ENCODE measurements around the gene SLC3A2. TPM values are rescaled to one million over a fixed set of nuclear protein-coding genes. Genes with fewer than 3 reads are reported as not detected.

Gene SLC3A2
- total RNA-seq, 1 experiment from 2014 or later, result 137 TPM

- peak; percentile 41 for DNase-seq (ENCODE audit: low read depth)
These were observed 379 bp upstream of the SLC3A2 start for GRCh38 chr11:62880231-62880802.

- peak; percentile 97 for DNase-seq (ENCODE audit: low read depth)
These were observed 1.1 kb downstream of the SLC3A2 start for GRCh38 chr11:62881579-62882430.

GRCh38 chr11:62882431-62882749 lies 1.7 kb downstream of the SLC3A2 start:
- no peak for DNase-seq (ENCODE audit: low read depth)

GRCh38 chr11:62882788-62883501 lies 2.2 kb downstream of the SLC3A2 start:
- DNase-seq (ENCODE audit: low read depth), result no peak

- no peak for DNase-seq (ENCODE audit: low read depth)
These were observed 3.0 kb downstream of the SLC3A2 start for GRCh38 chr11:62883673-62884072.

- no peak for DNase-seq (ENCODE audit: low read depth)
These were observed 4.5 kb downstream of the SLC3A2 start for GRCh38 chr11:62885137-62885750.

GRCh38 chr11:62888406-62888805 lies 7.7 kb downstream of the SLC3A2 start:
- no peak for DNase-seq (ENCODE audit: low read depth)

- no peak for DNase-seq (ENCODE audit: low read depth)
These were observed 8.4 kb downstream of the SLC3A2 start for GRCh38 chr11:62889126-62889483.

- no peak for DNase-seq (ENCODE audit: low read depth)
These were observed 9.1 kb downstream of the SLC3A2 start for GRCh38 chr11:62889484-62890437.

- no peak for DNase-seq (ENCODE audit: low read depth)
These were observed 11.6 kb downstream of the SLC3A2 start for GRCh38 chr11:62892077-62892922.

GRCh38 chr11:62895501-62895900 lies 14.8 kb downstream of the SLC3A2 start:
- no peak for DNase-seq (ENCODE audit: low read depth)

- no peak for DNase-seq (ENCODE audit: low read depth)
These were observed 15.4 kb downstream of the SLC3A2 start for GRCh38 chr11:62896049-62896448.

GRCh38 chr11:62897311-62897710 lies 16.6 kb downstream of the SLC3A2 start:
- no peak for DNase-seq (ENCODE audit: low read depth)

- DNase-seq (ENCODE audit: low read depth), result no peak
These were observed 17.3 kb downstream of the SLC3A2 start for GRCh38 chr11:62898027-62898426.

- no peak for DNase-seq (ENCODE audit: low read depth)
These were observed 22.2 kb downstream of the SLC3A2 start for GRCh38 chr11:62902932-62903331.

GRCh38 chr11:62905296-62905695 lies 24.6 kb downstream of the SLC3A2 start:
- DNase-seq (ENCODE audit: low read depth), result no peak

- DNase-seq (ENCODE audit: low read depth), result peak; percentile 79
These were observed 25.3 kb downstream of the SLC3A2 start for GRCh38 chr11:62905927-62906531.

GRCh38 chr11:62908468-62909072 lies 27.9 kb downstream of the SLC3A2 start:
- no peak for DNase-seq (ENCODE audit: low read depth)

- peak; percentile 85 for DNase-seq (ENCODE audit: low read depth)
These were observed 28.6 kb downstream of the SLC3A2 start for GRCh38 chr11:62909107-62909894.

All from Daoy (cell line).